NB4 (cell line): ENCODE data around the gene CHKA.

Experiments
- DNase-seq: peaks from one replicate; pipeline ENCODE4 v3.0.0; 2010; ENCODE audit warnings: low read depth
- H3K4me3 ChIP-seq: one replicate; pipeline ENCODE4 v1.5.1; 2011; ENCODE audit warnings: mild to moderate bottlenecking, low read depth, low read length, moderate library complexity
- MAX ChIP-seq: IDR thresholded peaks from 2 replicates; pipeline ENCODE4 v1.6.1; 2011; ENCODE audit warnings: low read depth, low read length
- MYC ChIP-seq: IDR thresholded peaks from 2 replicates; pipeline ENCODE4 v1.6.1; 2011; ENCODE audit warnings: low read depth, low read length
- POLR2A ChIP-seq: IDR thresholded peaks from 2 replicates; pipeline ENCODE4 v1.6.1; 2011; ENCODE audit warnings: mild to moderate bottlenecking; ENCODE audit not compliant: insufficient read length; ENCODE audit errors: extremely low read depth
- TF ChIP-seq, protein P1 (sequence below): IDR thresholded peaks from one replicate; pipeline ENCODE4 v1.5.1; 2012; ENCODE audit warnings: low read depth, low read length

The CHKA gene

GRCh38 chr11:68041617-68042218 is 79.5 kb downstream of the CHKA start:
- TF ChIP-seq POLR2A (no peak), MYC (no peak), MAX (no peak)
- TF ChIP-seq, protein P1, sequence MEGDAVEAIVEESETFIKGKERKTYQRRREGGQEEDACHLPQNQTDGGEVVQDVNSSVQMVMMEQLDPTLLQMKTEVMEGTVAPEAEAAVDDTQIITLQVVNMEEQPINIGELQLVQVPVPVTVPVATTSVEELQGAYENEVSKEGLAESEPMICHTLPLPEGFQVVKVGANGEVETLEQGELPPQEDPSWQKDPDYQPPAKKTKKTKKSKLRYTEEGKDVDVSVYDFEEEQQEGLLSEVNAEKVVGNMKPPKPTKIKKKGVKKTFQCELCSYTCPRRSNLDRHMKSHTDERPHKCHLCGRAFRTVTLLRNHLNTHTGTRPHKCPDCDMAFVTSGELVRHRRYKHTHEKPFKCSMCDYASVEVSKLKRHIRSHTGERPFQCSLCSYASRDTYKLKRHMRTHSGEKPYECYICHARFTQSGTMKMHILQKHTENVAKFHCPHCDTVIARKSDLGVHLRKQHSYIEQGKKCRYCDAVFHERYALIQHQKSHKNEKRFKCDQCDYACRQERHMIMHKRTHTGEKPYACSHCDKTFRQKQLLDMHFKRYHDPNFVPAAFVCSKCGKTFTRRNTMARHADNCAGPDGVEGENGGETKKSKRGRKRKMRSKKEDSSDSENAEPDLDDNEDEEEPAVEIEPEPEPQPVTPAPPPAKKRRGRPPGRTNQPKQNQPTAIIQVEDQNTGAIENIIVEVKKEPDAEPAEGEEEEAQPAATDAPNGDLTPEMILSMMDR: no peak
- DNase-seq: peak; percentile 51

GRCh38 chr11:68040957-68041591 is 80.1 kb downstream of the CHKA start:
- H3K4me3 ChIP-seq: peak overlapping the region; percentile 89
- TF ChIP-seq, protein P1: no peak
- TF ChIP-seq MYC: no peak
- no peak; the same call in 1 of the 2 replicates for TF ChIP-seq MAX
- TF ChIP-seq POLR2A: no peak

More at GRCh38 chr11:68041617-68042218, 79.5 kb downstream of the CHKA start:
- H3K4me3 ChIP-seq: peak overlapping the region; percentile 34

GRCh38 chr11:68040101-68040956 is 80.9 kb downstream of the CHKA start:
- peak overlapping the region; percentile 89 for H3K4me3 ChIP-seq
- TF ChIP-seq MYC (no peak), POLR2A (no peak), MAX (no peak; the same call in 1 of the 2 replicates)
- TF ChIP-seq, protein P1: no peak
- peak; percentile 94 for DNase-seq

More at GRCh38 chr11:68040957-68041591, 80.1 kb downstream of the CHKA start:
- DNase-seq: no peak

GRCh38 chr11:68039526-68040086 is 81.6 kb downstream of the CHKA start:
- peak overlapping the region; percentile 89 for H3K4me3 ChIP-seq
- DNase-seq: no peak
- TF ChIP-seq, protein P1: no peak
- TF ChIP-seq POLR2A (no peak), MAX (no peak), MYC (no peak)

DNA sequence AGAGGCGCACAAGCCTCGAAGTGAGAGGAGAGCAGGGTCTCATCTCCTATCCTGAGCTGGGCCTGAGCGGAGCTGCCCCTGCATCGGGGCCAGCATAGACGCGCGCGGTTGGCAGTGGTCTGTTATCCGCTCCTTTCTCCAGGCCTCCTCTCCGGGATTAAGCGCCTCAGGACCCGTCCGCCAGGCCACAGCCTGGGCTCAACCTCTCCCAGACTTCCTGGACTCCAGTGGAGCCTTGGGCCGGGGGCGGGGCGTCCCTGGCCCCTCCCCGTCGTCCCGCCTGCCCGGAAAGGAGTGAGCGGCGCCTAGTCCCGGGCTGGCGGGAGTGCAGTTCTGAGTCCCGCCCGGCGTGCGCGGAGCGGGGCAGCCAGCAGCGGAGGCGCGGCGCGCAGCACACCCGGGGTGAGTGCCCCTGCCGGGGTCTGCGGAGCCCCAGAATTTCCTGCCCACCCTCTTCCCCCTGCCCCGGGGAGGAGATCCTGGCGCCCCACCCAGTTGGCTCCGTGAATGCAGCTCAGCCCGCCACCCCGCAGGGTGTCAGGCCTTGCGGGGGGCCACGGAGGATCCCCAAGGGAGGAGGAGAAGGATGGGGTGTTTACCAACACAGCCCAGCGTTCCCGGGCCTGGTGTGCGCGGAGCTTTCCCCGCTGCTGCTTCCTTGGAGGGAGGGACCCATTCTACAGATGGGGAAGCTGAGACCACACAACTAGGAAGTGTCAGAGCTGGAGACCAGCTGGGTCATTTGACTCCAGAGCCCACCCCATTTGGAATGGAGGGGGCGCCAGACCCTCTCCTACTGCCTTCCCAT is 82.3 kb downstream of the CHKA start, which contains the start of gene TCIRG1:
Gene TCIRG1, plus strand, starts transcription at position 308 of the 808 bp plus-strand sequence. CDS start 2,247 bp downstream, outside the sequence.
- H3K4me3 ChIP-seq: peak within 1 kb of the TSS; percentile 89
- TF ChIP-seq MAX: 0 out of 2 replicates have a peak, but pooled peaks have one; percentile 21
- TF ChIP-seq, protein P1: no peak
- TF ChIP-seq MYC: peak; percentile 52; the same call in 1 of the 2 replicates
- peak; percentile 69 for TF ChIP-seq POLR2A
- DNase-seq: peak; percentile 88
